PC-3 (cell line): Measurements from ENCODE around the gene MAN1B1.

ENCODE experiments used
- EZH2phosphoT487 ChIP-seq: fragments of 300-600 bp; sonication (generic); IDR thresholded peaks from 2 replicates; pipeline ENCODE4 v1.6.1; 2018; ENCODE audit warnings: mild to moderate bottlenecking, antibody characterized with exemption, low read length, borderline replicate concordance
- TF ChIP-seq, protein P1 (sequence below): fragments of 300-600 bp; sonication (generic); conservative IDR thresholded peaks from 2 replicates; pipeline ENCODE4 v1.5.1; 2017; ENCODE audit warnings: antibody characterized with exemption, low read depth, mild to moderate bottlenecking, low read length

- TF ChIP-seq, protein P1, sequence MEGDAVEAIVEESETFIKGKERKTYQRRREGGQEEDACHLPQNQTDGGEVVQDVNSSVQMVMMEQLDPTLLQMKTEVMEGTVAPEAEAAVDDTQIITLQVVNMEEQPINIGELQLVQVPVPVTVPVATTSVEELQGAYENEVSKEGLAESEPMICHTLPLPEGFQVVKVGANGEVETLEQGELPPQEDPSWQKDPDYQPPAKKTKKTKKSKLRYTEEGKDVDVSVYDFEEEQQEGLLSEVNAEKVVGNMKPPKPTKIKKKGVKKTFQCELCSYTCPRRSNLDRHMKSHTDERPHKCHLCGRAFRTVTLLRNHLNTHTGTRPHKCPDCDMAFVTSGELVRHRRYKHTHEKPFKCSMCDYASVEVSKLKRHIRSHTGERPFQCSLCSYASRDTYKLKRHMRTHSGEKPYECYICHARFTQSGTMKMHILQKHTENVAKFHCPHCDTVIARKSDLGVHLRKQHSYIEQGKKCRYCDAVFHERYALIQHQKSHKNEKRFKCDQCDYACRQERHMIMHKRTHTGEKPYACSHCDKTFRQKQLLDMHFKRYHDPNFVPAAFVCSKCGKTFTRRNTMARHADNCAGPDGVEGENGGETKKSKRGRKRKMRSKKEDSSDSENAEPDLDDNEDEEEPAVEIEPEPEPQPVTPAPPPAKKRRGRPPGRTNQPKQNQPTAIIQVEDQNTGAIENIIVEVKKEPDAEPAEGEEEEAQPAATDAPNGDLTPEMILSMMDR: no peak
- no peak for TF ChIP-seq EZH2phosphoT487
These were observed 12.0 kb upstream of the MAN1B1 start for GRCh38 chr9:137074657-137075274.
